SK-N-SH treated with all-trans-retinoic acid at 6 μM for 48 hours (cell line): ENCODE data around the gene MGLL.

Experiments
- ATAC-seq: fragments of 200-7000 bp; cut with Tn5 transposase; 3 replicates; pipeline ENCODE4 v1.9.1; 2020; ENCODE audit warnings: mild to moderate bottlenecking, moderate library complexity
- ARNTL ChIP-seq: fragments of 450-650 bp; formaldehyde crosslinking; IDR thresholded peaks from 2 replicates; pipeline ENCODE4 v1.5.0; 2020; ENCODE audit warnings: low read depth, mild to moderate bottlenecking, moderate library complexity, borderline replicate concordance
- BACH2 ChIP-seq: fragments of 250-450 bp; sonication (Bioruptor Pico); IDR thresholded peaks from 2 replicates; pipeline ENCODE4 v1.9.0; 2021; ENCODE audit warnings: mild to moderate bottlenecking, borderline replicate concordance
- CREB5 ChIP-seq: fragments of 250-450 bp; sonication (Bioruptor Pico); IDR thresholded peaks from 2 replicates; pipeline ENCODE4 v1.5.1; 2020; ENCODE audit warnings: low read depth, mild to moderate bottlenecking, moderate library complexity
- CSDC2 ChIP-seq: fragments of 250-450 bp; sonication (Bioruptor Pico); IDR thresholded peaks from 2 replicates; pipeline ENCODE4 v1.5.0; 2020; ENCODE audit warnings: mild to moderate bottlenecking, moderate library complexity
- CSRNP3 ChIP-seq: fragments of 250-450 bp; sonication (Bioruptor Pico); IDR thresholded peaks from 2 replicates; pipeline ENCODE4 v1.5.1; 2021; ENCODE audit warnings: mild to moderate bottlenecking, moderate library complexity
- ESRRG ChIP-seq: fragments of 250-450 bp; sonication (Bioruptor Pico); IDR thresholded peaks from 2 replicates; pipeline ENCODE4 v1.6.1; 2021; ENCODE audit warnings: mild to moderate bottlenecking
- ISL1 ChIP-seq: fragments of 250-450 bp; sonication (Bioruptor Pico); IDR thresholded peaks from 2 replicates; pipeline ENCODE4 v2.1.2; 2022; ENCODE audit warnings: mild to moderate bottlenecking, moderate library complexity
- OSR1 ChIP-seq: fragments of 250-450 bp; sonication (Bioruptor Pico); IDR thresholded peaks from 2 replicates; pipeline ENCODE4 v1.8.0; 2022; ENCODE audit warnings: moderate library complexity, mild to moderate bottlenecking, inconsistent platforms
- PATZ1 ChIP-seq: fragments of 250-450 bp; sonication (Bioruptor Pico); IDR thresholded peaks from 2 replicates; pipeline ENCODE4 v1.8.0; 2020; ENCODE audit warnings: mild to moderate bottlenecking, moderate library complexity, borderline replicate concordance
- POU6F1 ChIP-seq: fragments of 250-450 bp; sonication (Bioruptor Pico); IDR thresholded peaks from 2 replicates; pipeline ENCODE4 v1.8.0; 2021; ENCODE audit warnings: low read depth, mild to moderate bottlenecking, moderate library complexity, borderline replicate concordance
- PPARA ChIP-seq: fragments of 250-450 bp; sonication (Bioruptor Pico); IDR thresholded peaks from 2 replicates; pipeline ENCODE4 v1.5.0; 2020; ENCODE audit warnings: mild to moderate bottlenecking, borderline replicate concordance
- RARB ChIP-seq: fragments of 250-450 bp; sonication (Bioruptor Pico); IDR thresholded peaks from 2 replicates; pipeline ENCODE4 v1.8.0; 2021; ENCODE audit warnings: mild to moderate bottlenecking, moderate library complexity
- TCF4 ChIP-seq: fragments of 250-450 bp; sonication (Bioruptor Pico); IDR thresholded peaks from 2 replicates; pipeline ENCODE4 v1.8.0; 2021; ENCODE audit warnings: mild to moderate bottlenecking, moderate library complexity, borderline replicate concordance
- TOX ChIP-seq: fragments of 250-450 bp; sonication (Bioruptor Pico); IDR thresholded peaks from 2 replicates; pipeline ENCODE4 v1.8.0; 2021; ENCODE audit warnings: mild to moderate bottlenecking, moderate library complexity, borderline replicate concordance
- TSHZ2 ChIP-seq: fragments of 250-450 bp; sonication (Bioruptor Pico); IDR thresholded peaks from 2 replicates; pipeline ENCODE4 v1.5.0; 2020; ENCODE audit warnings: mild to moderate bottlenecking, moderate library complexity
- ZC3H10 ChIP-seq: fragments of 250-450 bp; sonication (Bioruptor Pico); IDR thresholded peaks from 2 replicates; pipeline ENCODE4 v1.5.1; 2021; ENCODE audit warnings: mild to moderate bottlenecking, moderate library complexity
- ZFP3 ChIP-seq: fragments of 250-450 bp; sonication (Bioruptor Pico); IDR thresholded peaks from 2 replicates; pipeline ENCODE4 v1.5.0; 2020; ENCODE audit warnings: mild to moderate bottlenecking, moderate library complexity
- ZNF565 ChIP-seq: fragments of 450-650 bp; formaldehyde crosslinking; conservative IDR thresholded peaks from 2 replicates; pipeline ENCODE4 v1.5.0; 2020; ENCODE audit warnings: low read depth, mild to moderate bottlenecking, moderate library complexity
- ZNF70 ChIP-seq: fragments of 450-650 bp; formaldehyde crosslinking; IDR thresholded peaks from 2 replicates; pipeline ENCODE4 v1.5.0; 2020; ENCODE audit warnings: mild to moderate bottlenecking, moderate library complexity
- ZNF8 ChIP-seq: fragments of 450-650 bp; formaldehyde crosslinking; IDR thresholded peaks from 2 replicates; pipeline ENCODE4 v1.5.0; 2020; ENCODE audit warnings: mild to moderate bottlenecking, moderate library complexity

Gene MGLL

GRCh38 chr3:127723011-127723567 is 99.2 kb downstream of the MGLL start:
- no peak for TF ChIP-seq TOX
- TF ChIP-seq PPARA (CRISPR knock-in tag), result no peak
- TF ChIP-seq OSR1 (CRISPR knock-in tag), result no peak
- TF ChIP-seq RARB (CRISPR knock-in tag), result no peak
- no peak for TF ChIP-seq POU6F1
- TF ChIP-seq TCF4 (CRISPR knock-in tag), result no peak
- no peak for TF ChIP-seq BACH2 (CRISPR knock-in tag)
- no peak for TF ChIP-seq CSDC2 (CRISPR knock-in tag)
- TF ChIP-seq ZC3H10 (CRISPR knock-in tag), result no peak
- TF ChIP-seq ZFP3 (CRISPR knock-in tag), result no peak
- no peak for TF ChIP-seq TSHZ2 (CRISPR knock-in tag)
- no peak for TF ChIP-seq CREB5
- ATAC-seq, result no peak

GRCh38 chr3:127722091-127722784 is 100.1 kb downstream of the MGLL start:
- TF ChIP-seq ARNTL (CRISPR knock-in tag) (no peak), ZNF70 (CRISPR knock-in tag) (no peak), PPARA (CRISPR knock-in tag) (no peak), CSRNP3 (CRISPR knock-in tag) (no peak), ZNF8 (CRISPR knock-in tag) (no peak), PATZ1 (CRISPR knock-in tag) (no peak), BACH2 (CRISPR knock-in tag) (no peak), ESRRG (CRISPR knock-in tag) (no peak), ISL1 (no peak), ZNF565 (no peak)
- no peak for ATAC-seq
